Stimulated activated CD8-positive, alpha-beta memory T cell treated with anti-CD3 and anti-CD28 coated beads, Interleukin-2, amount 100 ng/mL, for 1 hour (primary cell): ENCODE data around the gene RAB33A.
A peak's percentile ranks its signal among the peaks of the same experiment; 100 is the strongest.

Experiments used
- DNase-seq, 2 donors: peaks; one replicate each; pipeline ENCODE4 v3.0.0-alpha.2; 2020; ENCODE audit warnings: low read depth in 2 of 2

Gene RAB33A

DNA sequence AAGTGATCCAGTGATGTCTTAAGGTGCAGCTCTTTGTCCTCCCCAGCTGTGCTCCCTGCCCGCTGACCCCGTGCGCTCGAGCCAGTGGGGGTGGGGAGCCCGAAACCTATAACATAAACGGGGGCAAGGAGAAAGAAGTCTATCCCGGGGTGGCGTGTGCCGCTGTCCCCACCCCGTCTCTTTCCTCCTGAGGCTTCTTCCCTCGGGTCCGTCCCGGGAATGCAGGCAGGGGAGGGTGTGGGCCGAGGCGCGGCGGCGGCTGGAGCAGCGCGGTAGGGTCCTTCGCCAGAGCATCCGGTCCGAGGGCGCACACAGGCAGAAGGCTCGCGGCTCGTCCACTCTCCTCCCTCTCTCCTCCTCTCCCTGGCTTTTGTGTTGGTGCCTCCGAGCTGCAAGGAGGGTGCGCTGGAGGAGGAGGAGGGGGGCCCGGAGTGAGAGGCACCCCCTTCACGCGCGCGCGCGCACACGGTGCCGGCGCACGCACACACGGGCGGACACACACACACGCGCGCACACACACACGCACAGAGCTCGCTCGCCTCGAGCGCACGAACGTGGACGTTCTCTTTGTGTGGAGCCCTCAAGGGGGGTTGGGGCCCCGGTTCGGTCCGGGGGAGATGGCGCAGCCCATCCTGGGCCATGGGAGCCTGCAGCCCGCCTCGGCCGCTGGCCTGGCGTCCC lies at the start of gene RAB33A:
Gene RAB33A (plus strand): TSS at position 517 of the 681 bp plus-strand sequence. CDS start 101 bp downstream, at position 618.
- DNase-seq = no peak

- DNase-seq = no peak
Observed at GRCh38 chrX:130124577-130124976, 47.2 kb upstream of the RAB33A start.

GRCh38 chrX:130125091-130125874 lies 46.5 kb upstream of the RAB33A start:
- DNase-seq = no peak

DNA sequence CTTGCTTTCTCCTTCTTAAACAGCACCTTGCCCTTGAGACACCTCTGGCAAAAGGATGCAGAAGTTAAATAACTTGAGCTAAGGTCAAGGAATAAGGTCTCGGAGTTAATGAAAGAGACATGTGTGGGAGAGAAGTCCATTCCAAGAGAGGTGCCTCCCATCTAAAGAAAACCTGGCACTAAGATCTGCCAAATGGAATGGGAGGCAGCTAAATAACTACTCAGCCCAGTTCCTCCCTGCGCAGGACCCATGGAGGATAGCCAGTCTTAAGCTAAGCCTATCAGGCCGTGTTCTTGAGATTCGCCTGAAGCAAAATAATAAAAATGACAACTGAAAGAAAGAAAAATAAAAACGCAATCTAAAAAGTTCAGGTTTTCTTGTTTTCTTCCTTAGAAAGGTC lies 40.8 kb upstream of the RAB33A start:
- no peak for DNase-seq

- DNase-seq = no peak
Observed at GRCh38 chrX:130136496-130136895, 35.3 kb upstream of the RAB33A start.

- no peak for DNase-seq
Observed at GRCh38 chrX:130136961-130137360, 34.8 kb upstream of the RAB33A start.

GRCh38 chrX:130139474-130140201 lies 32.1 kb upstream of the RAB33A start:
- DNase-seq = no peak

- DNase-seq = no peak
Observed at GRCh38 chrX:130144509-130144908, 27.3 kb upstream of the RAB33A start.

DNA sequence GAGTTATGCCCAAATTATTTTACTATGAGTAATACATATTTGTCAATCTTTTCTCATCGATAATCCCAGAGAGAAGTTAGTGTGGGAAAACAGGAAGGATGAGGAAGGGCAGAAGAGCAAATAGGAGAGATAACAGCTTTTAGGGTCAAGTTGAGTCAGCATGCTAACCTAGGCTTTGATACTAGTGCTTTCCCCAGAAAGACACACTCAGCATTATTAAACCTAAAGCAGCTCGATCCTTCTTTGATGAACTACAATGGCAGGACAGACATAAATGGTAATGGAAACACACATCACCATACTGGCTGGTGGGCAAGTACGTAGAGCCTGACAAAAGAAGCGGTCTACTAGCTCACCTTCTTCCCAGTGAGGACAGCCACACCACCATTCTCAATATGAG lies 26.6 kb upstream of the RAB33A start:
- no peak for DNase-seq

- DNase-seq = no peak
Observed at GRCh38 chrX:130147631-130148030, 24.1 kb upstream of the RAB33A start.

GRCh38 chrX:130155564-130155963 lies 16.2 kb upstream of the RAB33A start:
- DNase-seq = no peak

DNA sequence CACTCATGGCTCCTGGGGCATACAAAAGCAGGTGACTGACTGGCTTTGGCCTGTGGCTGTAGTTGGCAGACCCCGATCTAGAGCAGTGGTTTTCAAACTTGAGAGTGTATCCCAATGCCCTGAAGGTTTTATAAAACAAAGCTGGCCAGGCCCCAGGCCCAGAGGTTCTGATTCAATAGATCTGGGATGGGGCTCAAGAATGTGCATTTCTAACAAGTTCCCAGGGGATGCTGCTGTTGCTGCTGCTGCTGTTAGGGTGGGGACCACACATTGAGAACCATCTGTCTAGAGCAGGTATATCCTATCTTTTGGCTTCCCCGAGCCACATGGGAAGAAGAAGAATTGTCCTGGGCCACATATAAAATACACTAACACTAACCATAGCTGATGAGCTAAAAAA lies 13.5 kb upstream of the RAB33A start:
- DNase-seq = no peak

DNA sequence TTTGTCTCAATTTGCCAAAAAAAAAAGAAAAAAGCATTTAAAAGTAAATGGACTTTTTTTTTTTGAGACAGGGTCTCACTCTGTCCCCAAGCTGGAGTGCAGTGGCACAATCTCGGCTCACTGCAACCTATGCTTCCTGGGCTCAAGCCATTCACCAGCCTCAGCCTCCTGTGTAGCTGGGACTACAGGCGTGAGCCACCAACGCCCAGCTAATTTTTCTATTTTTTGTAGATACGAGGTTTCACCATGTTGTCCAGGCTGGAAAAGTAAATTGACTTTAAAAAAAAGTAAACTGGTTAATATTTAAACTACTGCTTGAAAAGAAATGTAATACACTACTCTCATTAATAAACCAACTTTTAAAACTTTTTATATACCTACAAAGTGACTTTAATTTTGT lies 12.0 kb upstream of the RAB33A start:
- DNase-seq = no peak

DNA sequence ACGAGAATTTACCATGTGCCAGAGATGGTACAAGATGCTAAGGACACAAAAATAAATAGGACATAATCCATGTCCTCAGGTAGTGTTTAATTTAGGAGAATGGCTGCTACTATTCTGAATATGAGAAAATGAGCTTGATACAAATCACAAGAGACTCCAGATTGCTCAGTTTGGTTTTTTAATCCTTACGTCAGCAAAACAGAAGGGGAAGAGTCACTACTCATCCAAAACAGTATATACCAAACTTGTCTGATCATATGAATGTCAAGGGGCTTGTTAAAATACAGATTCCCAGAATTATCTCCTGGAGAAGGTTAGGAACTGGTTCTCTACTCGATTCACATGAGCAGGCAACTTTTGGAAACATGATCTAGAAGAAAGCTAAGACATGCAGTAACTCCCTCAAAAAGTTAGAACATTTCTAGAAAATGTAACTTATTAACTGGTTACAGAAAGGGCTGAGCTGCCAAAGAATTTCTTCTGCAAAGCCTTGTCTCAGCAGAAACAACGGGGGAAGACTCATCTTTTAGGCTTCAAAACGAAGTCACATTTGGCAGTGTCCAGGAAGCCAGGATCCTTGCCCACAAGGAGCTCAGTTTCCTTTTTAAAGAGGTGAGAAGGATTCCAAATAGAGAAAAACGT lies 9.5 kb upstream of the RAB33A start:
- no peak for DNase-seq

DNA sequence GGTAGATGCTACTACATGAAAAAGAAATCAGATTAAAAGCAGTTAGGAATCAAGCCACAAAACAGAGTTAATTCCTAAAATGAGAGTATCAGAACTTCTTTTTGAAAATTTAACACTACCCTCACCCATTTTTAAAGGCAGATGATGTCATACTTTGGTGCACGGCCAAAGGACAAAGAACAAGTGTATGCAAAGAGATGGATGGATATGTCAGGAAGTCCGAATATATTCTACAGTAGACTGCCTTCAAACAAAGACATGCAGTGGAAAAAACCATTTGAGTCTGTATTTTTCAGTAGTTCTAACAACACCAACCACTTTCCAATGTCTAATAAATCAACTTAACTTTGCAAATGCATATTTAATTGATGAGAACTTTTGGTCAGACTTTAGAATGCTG lies 8.4 kb upstream of the RAB33A start:
- DNase-seq = no peak

GRCh38 chrX:130165181-130165702 lies 6.5 kb upstream of the RAB33A start:
- no peak for DNase-seq

GRCh38 chrX:130165703-130166502 lies 5.9 kb upstream of the RAB33A start, which contains the start of gene AIFM1:
TSS of gene AIFM1 (minus strand) at chrX:130165841. CDS start at chrX:130165656, 185 bp downstream.
- DNase-seq = peak; percentile 72 to 73

- DNase-seq = no peak
Observed at GRCh38 chrX:130166503-130166777, 5.3 kb upstream of the RAB33A start.

GRCh38 chrX:130167040-130167439 lies 4.7 kb upstream of the RAB33A start:
- DNase-seq = no peak

- no peak for DNase-seq
Observed at GRCh38 chrX:130170752-130171445, 863 bp upstream of the RAB33A start.
